GM19193 (cell line): Measurements from ENCODE around the gene COA5.
A peak's percentile ranks its signal among the peaks of the same experiment; 100 is the strongest.

ENCODE experiments used
- POLR2A ChIP-seq: IDR thresholded peaks from 4 replicates; pipeline ENCODE4 v1.6.1; 2011; ENCODE audit not compliant: insufficient read depth, insufficient read length; ENCODE audit errors: extremely low read depth

COA5 gene

GRCh38 chr2:98608116-98608961, at the start of gene COA5, which contains the start of gene UNC50:
COA5 (minus strand) TSS chr2:98608512; CDS start chr2:98608405, 107 bp downstream.
UNC50 (plus strand) TSS chr2:98608589; CDS start chr2:98609760, 1,171 bp downstream.
- TF ChIP-seq POLR2A: peak; percentile 92

GRCh38 chr2:98656800-98657199, 48.5 kb upstream of the COA5 start:
- no peak for TF ChIP-seq POLR2A

GRCh38 chr2:98654699-98655495, 46.6 kb upstream of the COA5 start:
- TF ChIP-seq POLR2A: no peak

GRCh38 chr2:98650998-98651397, 42.7 kb upstream of the COA5 start:
- no peak for TF ChIP-seq POLR2A

GRCh38 chr2:98649992-98650375, 41.7 kb upstream of the COA5 start:
- TF ChIP-seq POLR2A: no peak

- TF ChIP-seq POLR2A: no peak
Measured at GRCh38 chr2:98649135-98649991, 41.1 kb upstream of the COA5 start.

GRCh38 chr2:98648451-98648850, 40.1 kb upstream of the COA5 start:
- TF ChIP-seq POLR2A: no peak

GRCh38 chr2:98647636-98648035, 39.3 kb upstream of the COA5 start:
- TF ChIP-seq POLR2A: no peak

GRCh38 chr2:98643496-98644100, 35.3 kb upstream of the COA5 start:
- TF ChIP-seq POLR2A: no peak

- TF ChIP-seq POLR2A: no peak
Measured at GRCh38 chr2:98637401-98638147, 29.3 kb upstream of the COA5 start.

GRCh38 chr2:98634406-98635092, 26.2 kb upstream of the COA5 start:
- TF ChIP-seq POLR2A: no peak

- no peak for TF ChIP-seq POLR2A
Measured at GRCh38 chr2:98632351-98632750, 24.0 kb upstream of the COA5 start.

- TF ChIP-seq POLR2A: no peak
Measured at GRCh38 chr2:98623657-98624056, 15.3 kb upstream of the COA5 start.
